BE2C (cell line): ENCODE data around the gene NALCN.

Source experiments
- DNase-seq: peaks from one replicate; pipeline ENCODE4 v3.0.0-alpha.2; 2020
- H3K27me3 ChIP-seq: fragments of 250-450 bp; sonication (Bioruptor Pico); 2 replicates; pipeline ENCODE4 v1.5.1; 2020; ENCODE audit warnings: mild to moderate bottlenecking
- H3K36me3 ChIP-seq: fragments of 250-450 bp; sonication (Bioruptor Pico); 2 replicates; pipeline ENCODE4 v1.5.1; 2020; ENCODE audit warnings: mild to moderate bottlenecking
- H3K4me1 ChIP-seq: fragments of 250-450 bp; sonication (Bioruptor Pico); 2 replicates; pipeline ENCODE4 v1.5.1; 2020
- H3K4me3 ChIP-seq: 2 replicates; pipeline ENCODE4 v1.5.1; 2011; ENCODE audit warnings: low read depth, low read length
- H3K9me3 ChIP-seq: fragments of 250-450 bp; sonication (Bioruptor Pico); 2 replicates; pipeline ENCODE4 v1.5.1; 2020
- TF ChIP-seq, protein P1 (sequence below): IDR thresholded peaks from 2 replicates; pipeline ENCODE4 v1.5.1; 2012; ENCODE audit warnings: mild to moderate bottlenecking, low read depth, low read length

NALCN gene

DNA sequence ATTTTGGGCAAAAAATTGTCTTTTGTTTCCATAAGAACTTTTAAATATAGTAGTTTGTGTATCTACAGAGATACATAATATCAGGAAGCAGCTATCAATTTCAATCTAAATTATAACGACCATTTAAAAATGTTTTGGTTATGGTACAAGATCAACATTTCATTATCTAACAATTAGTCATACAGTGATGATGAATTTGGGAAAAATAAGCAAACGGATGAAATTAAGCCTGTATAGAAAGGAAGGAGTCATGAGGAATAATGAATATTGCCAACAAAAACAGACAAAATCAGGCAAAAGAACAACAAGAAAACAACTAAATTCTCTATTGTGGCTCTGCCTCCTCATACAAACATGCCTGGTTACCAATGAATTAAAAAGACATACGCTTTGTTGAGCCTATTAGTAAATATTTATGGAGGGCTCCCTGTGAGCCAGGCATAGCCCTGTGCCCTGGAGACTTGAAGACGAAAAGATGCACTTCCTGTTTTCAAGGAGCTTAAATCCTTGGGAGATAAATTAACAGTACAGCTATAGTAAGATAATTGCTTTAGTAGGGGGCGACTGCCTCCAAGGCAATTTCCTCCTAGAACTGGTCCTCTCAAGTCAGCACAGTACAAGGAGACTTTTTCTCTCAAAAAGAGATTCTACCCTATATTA is 73.0 kb downstream of the NALCN start:
- DNase-seq: no peak
- peaks cover 16% of the 10 kb centered on the region for H3K27me3 ChIP-seq
- TF ChIP-seq, protein P1, sequence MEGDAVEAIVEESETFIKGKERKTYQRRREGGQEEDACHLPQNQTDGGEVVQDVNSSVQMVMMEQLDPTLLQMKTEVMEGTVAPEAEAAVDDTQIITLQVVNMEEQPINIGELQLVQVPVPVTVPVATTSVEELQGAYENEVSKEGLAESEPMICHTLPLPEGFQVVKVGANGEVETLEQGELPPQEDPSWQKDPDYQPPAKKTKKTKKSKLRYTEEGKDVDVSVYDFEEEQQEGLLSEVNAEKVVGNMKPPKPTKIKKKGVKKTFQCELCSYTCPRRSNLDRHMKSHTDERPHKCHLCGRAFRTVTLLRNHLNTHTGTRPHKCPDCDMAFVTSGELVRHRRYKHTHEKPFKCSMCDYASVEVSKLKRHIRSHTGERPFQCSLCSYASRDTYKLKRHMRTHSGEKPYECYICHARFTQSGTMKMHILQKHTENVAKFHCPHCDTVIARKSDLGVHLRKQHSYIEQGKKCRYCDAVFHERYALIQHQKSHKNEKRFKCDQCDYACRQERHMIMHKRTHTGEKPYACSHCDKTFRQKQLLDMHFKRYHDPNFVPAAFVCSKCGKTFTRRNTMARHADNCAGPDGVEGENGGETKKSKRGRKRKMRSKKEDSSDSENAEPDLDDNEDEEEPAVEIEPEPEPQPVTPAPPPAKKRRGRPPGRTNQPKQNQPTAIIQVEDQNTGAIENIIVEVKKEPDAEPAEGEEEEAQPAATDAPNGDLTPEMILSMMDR: no peak

DNA sequence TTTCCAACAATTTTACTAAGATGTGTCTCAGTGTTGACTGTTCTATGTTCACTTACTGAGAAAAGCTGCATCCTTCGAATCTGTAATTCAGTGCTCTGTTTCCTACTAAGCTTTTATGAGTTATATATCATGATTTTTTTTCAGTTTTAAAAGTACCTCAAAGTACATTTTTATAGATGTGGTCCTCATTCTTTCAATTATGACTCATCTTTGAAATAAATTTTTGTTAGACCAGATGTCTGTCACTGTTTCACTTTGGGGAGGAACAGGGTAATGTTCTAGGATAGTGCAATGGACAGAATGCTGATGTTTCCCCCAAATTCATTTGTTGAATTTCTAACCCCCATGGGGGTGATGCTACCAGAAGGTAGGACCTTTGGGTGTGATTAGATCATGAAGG is 74.8 kb downstream of the NALCN start:
- no peaks in the 10 kb centered on the region for H3K4me1 ChIP-seq
- no peak for DNase-seq
- H3K4me3 ChIP-seq: no peak overlapping the region
- H3K9me3 ChIP-seq: no peaks in the 10 kb centered on the region
- no peaks in the 10 kb centered on the region for H3K36me3 ChIP-seq
- TF ChIP-seq, protein P1: no peak
- peaks cover 16% of the 10 kb centered on the region for H3K27me3 ChIP-seq

More for the DNA sequence above, 73.0 kb downstream of the NALCN start:
- Histone ChIP-seq H3K9me3 (no peaks in the 10 kb centered on the region), H3K4me3 (no peak overlapping the region), H3K4me1 (no peaks in the 10 kb centered on the region), H3K36me3 (no peaks in the 10 kb centered on the region)

DNA sequence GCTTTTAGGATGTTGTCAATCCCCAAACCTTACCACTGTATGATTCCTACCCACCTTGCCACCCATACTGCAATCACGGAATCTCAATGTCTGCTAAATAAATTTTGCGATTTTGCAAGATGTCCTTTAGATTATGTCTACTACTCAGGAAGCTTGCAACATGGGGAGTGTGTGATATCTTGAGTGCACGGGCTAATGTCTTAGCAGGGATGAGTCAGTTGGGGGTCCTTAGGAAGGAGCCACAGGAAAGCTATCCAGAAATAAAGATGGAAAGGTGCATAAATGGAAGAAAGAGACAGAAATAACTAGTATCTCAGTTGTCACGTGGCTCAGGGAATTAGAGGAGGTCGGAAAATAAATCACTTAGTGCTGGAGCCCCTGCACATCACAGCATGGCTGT is 77.1 kb downstream of the NALCN start:
- H3K9me3 ChIP-seq: no peaks in the 10 kb centered on the region
- DNase-seq: no peak
- no peaks in the 10 kb centered on the region for H3K36me3 ChIP-seq
- TF ChIP-seq, protein P1: no peak
- H3K4me1 ChIP-seq: no peaks in the 10 kb centered on the region
- H3K27me3 ChIP-seq: peaks cover 16% of the 10 kb centered on the region
- no peak overlapping the region for H3K4me3 ChIP-seq

DNA sequence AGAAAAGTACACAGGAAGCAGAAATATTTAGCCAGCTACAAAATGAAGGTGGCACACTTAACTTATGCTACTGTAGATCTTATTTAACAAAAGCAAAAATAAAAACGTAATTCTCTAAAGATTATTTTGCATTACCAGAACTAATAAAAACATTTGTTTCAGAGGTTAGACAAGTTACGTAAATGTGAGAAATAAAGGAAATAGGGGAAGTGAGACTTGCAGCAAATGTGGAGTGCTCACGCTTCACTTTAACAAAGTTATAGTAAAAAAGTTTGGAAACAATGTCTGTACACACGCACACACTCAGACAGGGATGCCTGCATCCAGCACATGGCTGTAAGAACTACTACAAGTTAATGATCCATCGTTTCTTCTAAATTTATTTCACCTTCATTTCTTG is 83.7 kb downstream of the NALCN start:
- H3K27me3 ChIP-seq: no peaks in the 10 kb centered on the region; the same call in 1 of the 2 replicates
- no peak overlapping the region for H3K4me3 ChIP-seq
- no peak for DNase-seq
- TF ChIP-seq, protein P1: no peak
- no peaks in the 10 kb centered on the region for H3K9me3 ChIP-seq
- no peaks in the 10 kb centered on the region for H3K4me1 ChIP-seq
- no peaks in the 10 kb centered on the region for H3K36me3 ChIP-seq

DNA sequence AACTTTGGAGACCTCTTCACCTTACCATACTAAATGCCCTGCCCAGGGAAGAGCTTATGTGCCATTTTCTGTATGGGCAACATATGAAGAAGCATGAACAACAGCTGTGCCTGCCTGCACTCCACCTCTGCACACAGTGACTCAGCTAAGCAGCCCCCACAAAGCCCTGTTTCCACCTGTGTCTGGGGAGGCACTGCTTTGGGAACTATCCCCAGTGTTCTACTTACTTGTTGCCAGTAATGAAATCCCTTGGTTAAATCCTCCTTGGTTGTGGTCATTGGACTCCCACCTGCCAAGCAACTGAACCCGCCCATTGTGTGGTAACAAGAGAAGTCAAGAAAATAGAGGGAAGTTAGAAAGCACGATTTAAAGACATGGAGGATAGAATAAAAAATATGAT is 84.6 kb downstream of the NALCN start:
- no peaks in the 10 kb centered on the region for H3K4me1 ChIP-seq
- TF ChIP-seq, protein P1: no peak

DNA sequence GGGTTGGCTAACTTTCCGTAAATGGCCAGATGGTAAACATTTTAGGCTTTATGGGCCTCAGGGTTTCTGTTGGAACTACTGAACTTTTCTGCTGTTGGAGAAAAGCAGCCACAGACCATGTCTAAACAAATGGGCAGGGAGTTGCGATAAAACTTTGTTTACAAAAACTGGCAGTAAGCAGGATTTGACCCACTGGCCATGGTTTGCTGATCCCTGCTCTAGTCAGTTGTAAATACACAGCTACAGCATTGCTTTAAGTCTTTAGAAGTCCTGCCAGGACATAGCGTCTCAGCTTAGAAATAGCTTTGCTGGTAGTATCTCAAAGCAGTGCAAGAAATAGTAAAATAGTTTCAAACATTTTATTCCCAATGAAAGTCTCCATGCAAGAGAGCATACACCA is 88.4 kb downstream of the NALCN start:
- no peaks in the 10 kb centered on the region for H3K9me3 ChIP-seq
- DNase-seq: no peak
- H3K36me3 ChIP-seq: no peaks in the 10 kb centered on the region
- TF ChIP-seq, protein P1: no peak
- no peaks in the 10 kb centered on the region; the same call in 1 of the 2 replicates for H3K27me3 ChIP-seq
- H3K4me3 ChIP-seq: no peak overlapping the region
- no peaks in the 10 kb centered on the region for H3K4me1 ChIP-seq

More for the DNA sequence above, 84.6 kb downstream of the NALCN start:
- no peak for DNase-seq
- H3K9me3 ChIP-seq: no peaks in the 10 kb centered on the region
- H3K4me3 ChIP-seq: no peak overlapping the region
- H3K27me3 ChIP-seq: no peaks in the 10 kb centered on the region; the same call in 1 of the 2 replicates
- no peaks in the 10 kb centered on the region for H3K36me3 ChIP-seq
